ENCODE data around the gene ZNF219. TPM values are rescaled to one million over a fixed set of nuclear protein-coding genes. Genes with fewer than 3 reads are reported as not detected.

ZNF219 gene
- total and polyA plus RNA-seq, 2 donors: 11.2 to 21.9 TPM

- WGBS: under 1% methylated on average over 62 of the region's 62 CpGs
Observed at GRCh38 chr14:21103710-21104447, 5.4 kb upstream of the ZNF219 start.

GRCh38 chr14:21103411-21103709 is 4.9 kb upstream of the ZNF219 start:
- Histone ChIP-seq H3K27me3 (ENCODE audit: control insufficient read depth in 2 of 2, insufficient read depth in 1 of 2, low read length in 1 of 2) (no peaks in the 10 kb centered on the region), H3K9me3 (ENCODE audit: control insufficient read depth in 2 of 2, insufficient read depth in 1 of 2, low read length in 1 of 2) (no peaks in the 10 kb centered on the region), H3K36me3 (ENCODE audit: control insufficient read depth in 2 of 2, insufficient read depth in 2 of 2, low read length in 1 of 2) (no peaks in the 10 kb centered on the region), H3K4me3 (ENCODE audit: low read length in 2 of 2) (peak overlapping the region; percentile 53 to 77), H3K4me1 (ENCODE audit: control insufficient read depth in 2 of 2, insufficient read depth in 2 of 2, low read length in 2 of 2) (peaks cover 18 to 56% of the 10 kb centered on the region in 2 donors), H3K27ac (ENCODE audit: low read depth in 1 of 2, low read length in 1 of 2) (peak overlapping the region; percentile 95 to 96)
- no peak for DNase-seq (ENCODE audit: low read depth in 6 of 9, low spot score in 9 of 9)
- WGBS: under 1% methylated on average over 9 of the region's 9 CpGs

More at GRCh38 chr14:21103710-21104447, 5.4 kb upstream of the ZNF219 start:
- H3K27ac ChIP-seq (ENCODE audit: low read depth in 1 of 2, low read length in 1 of 2): peak overlapping the region; percentile 95 to 96
- H3K9me3 ChIP-seq (ENCODE audit: control insufficient read depth in 2 of 2, insufficient read depth in 1 of 2, low read length in 1 of 2): no peaks in the 10 kb centered on the region
- no peaks in the 10 kb centered on the region for H3K36me3 ChIP-seq (ENCODE audit: control insufficient read depth in 2 of 2, insufficient read depth in 2 of 2, low read length in 1 of 2)
- peaks cover 17 to 52% of the 10 kb centered on the region in 2 donors for H3K4me1 ChIP-seq (ENCODE audit: control insufficient read depth in 2 of 2, insufficient read depth in 2 of 2, low read length in 2 of 2)
- DNase-seq (ENCODE audit: low read depth in 6 of 9, low spot score in 9 of 9): peak in 8 of 9 donors; percentile 87 to 98 (median 92)
- H3K4me3 ChIP-seq (ENCODE audit: low read length in 2 of 2): peak overlapping the region; percentile 53 to 77
- H3K27me3 ChIP-seq (ENCODE audit: control insufficient read depth in 2 of 2, insufficient read depth in 1 of 2, low read length in 1 of 2): no peaks in the 10 kb centered on the region

DNA sequence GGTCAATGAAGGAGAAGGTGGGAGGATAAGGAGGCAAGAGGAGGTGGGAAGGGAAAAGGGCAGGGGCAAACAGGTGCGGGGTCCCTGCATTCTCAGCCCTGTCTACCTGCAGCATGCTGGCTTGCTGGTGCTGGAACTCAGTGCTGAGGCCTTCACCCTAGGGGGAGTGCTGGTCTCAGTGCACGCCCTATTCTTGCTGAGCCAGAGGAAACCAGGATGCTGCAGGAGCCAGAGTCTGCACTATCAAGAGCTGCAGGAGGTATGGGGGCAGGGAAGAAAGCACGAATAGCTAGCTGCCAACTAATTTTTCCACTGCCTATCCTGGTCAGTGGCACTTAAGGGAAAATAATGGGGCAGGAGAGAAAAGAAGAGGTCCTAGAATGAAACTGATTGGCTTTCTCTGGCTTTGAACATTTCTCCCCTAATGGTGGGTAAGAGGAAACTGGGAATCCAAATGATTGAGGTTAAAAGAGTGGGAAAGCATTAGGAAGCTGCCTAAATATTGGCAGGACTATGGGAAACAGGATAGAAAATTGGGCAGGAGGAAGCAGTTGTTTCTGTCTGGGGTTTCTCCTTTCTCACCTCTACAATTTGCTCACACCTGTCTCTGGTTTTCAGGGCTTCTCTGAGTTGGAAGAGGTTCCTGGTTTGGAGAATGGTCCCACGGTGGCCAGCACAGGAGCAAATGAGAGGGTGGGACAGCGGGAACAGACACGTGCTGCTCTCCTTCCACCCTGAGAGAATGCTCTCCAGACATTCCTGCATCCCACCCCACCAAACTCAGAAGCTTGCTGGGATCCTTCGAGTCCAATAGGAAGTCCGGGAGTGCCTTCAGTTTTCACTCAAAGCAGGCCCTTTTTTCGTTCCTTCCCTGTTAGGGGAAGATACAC is 4.3 kb upstream of the ZNF219 start:
- peaks cover 18 to 56% of the 10 kb centered on the region in 2 donors for H3K4me1 ChIP-seq (ENCODE audit: control insufficient read depth in 2 of 2, insufficient read depth in 2 of 2, low read length in 2 of 2)

GRCh38 chr14:21101802-21102413 is 3.5 kb upstream of the ZNF219 start:
- Histone ChIP-seq H3K4me1 (ENCODE audit: control insufficient read depth in 2 of 2, insufficient read depth in 2 of 2, low read length in 2 of 2) (peaks cover 23 to 58% of the 10 kb centered on the region in 2 donors), H3K27me3 (ENCODE audit: control insufficient read depth in 2 of 2, insufficient read depth in 1 of 2, low read length in 1 of 2) (no peaks in the 10 kb centered on the region), H3K27ac (ENCODE audit: low read depth in 1 of 2, low read length in 1 of 2) (peak overlapping the region in 1 of 2 donors; percentile 95), H3K36me3 (ENCODE audit: control insufficient read depth in 2 of 2, insufficient read depth in 2 of 2, low read length in 1 of 2) (no peaks in the 10 kb centered on the region), H3K9me3 (ENCODE audit: control insufficient read depth in 2 of 2, insufficient read depth in 1 of 2, low read length in 1 of 2) (no peaks in the 10 kb centered on the region), H3K4me3 (ENCODE audit: low read length in 2 of 2) (no peak overlapping the region)
- WGBS: 95% methylated on average over 8 of the region's 8 CpGs
- no peak for DNase-seq (ENCODE audit: low read depth in 6 of 9, low spot score in 9 of 9)

More for the DNA sequence above, 4.3 kb upstream of the ZNF219 start:
- 27% methylated on average over 9 of the region's 9 CpGs for WGBS
- DNase-seq (ENCODE audit: low read depth in 6 of 9, low spot score in 9 of 9): peak in 2 of 9 donors; percentile 34 to 48
- no peaks in the 10 kb centered on the region for H3K9me3 ChIP-seq (ENCODE audit: control insufficient read depth in 2 of 2, insufficient read depth in 1 of 2, low read length in 1 of 2)
- no peaks in the 10 kb centered on the region for H3K36me3 ChIP-seq (ENCODE audit: control insufficient read depth in 2 of 2, insufficient read depth in 2 of 2, low read length in 1 of 2)
- H3K27me3 ChIP-seq (ENCODE audit: control insufficient read depth in 2 of 2, insufficient read depth in 1 of 2, low read length in 1 of 2): no peaks in the 10 kb centered on the region
- peak overlapping the region; percentile 46 to 95 for H3K27ac ChIP-seq (ENCODE audit: low read depth in 1 of 2, low read length in 1 of 2)
- peak overlapping the region; percentile 53 to 77 for H3K4me3 ChIP-seq (ENCODE audit: low read length in 2 of 2)

DNA sequence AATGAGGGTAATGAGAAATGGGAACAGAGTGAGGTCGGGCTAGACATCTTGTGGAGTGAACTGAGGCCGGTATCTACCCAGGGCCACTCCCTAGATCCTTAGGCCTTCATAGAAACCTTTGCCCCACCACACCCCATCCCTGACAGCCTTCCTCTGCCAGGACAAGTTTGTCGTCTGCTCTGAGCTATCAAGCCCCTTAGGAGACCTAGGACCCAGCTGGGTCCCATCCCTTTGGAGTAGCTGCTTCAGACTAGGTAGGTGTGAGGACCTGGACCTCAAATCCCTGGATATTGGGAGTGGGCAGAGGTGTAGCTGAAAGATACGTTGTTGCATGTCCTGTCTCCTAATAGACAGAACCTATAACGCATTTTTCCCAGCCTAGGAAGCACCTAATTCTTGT is 2.5 kb upstream of the ZNF219 start, which contains the start of gene TMEM253:
Gene TMEM253 (plus strand): TSS at position 136 of the 400 bp plus-strand sequence. CDS start 278 bp downstream, outside the sequence.
- Histone ChIP-seq H3K36me3 (ENCODE audit: control insufficient read depth in 2 of 2, insufficient read depth in 2 of 2, low read length in 1 of 2) (no peaks in the 10 kb centered on the region), H3K27me3 (ENCODE audit: control insufficient read depth in 2 of 2, insufficient read depth in 1 of 2, low read length in 1 of 2) (no peaks in the 10 kb centered on the region), H3K4me1 (ENCODE audit: control insufficient read depth in 2 of 2, insufficient read depth in 2 of 2, low read length in 2 of 2) (peaks cover 33 to 61% of the 10 kb centered on the region in 2 donors), H3K27ac (ENCODE audit: low read depth in 1 of 2, low read length in 1 of 2) (peak within 1 kb of the TSS in 1 of 2 donors; percentile 15), H3K4me3 (ENCODE audit: low read length in 2 of 2) (no peak within 1 kb of the TSS), H3K9me3 (ENCODE audit: control insufficient read depth in 2 of 2, insufficient read depth in 1 of 2, low read length in 1 of 2) (no peaks in the 10 kb centered on the region)
- 98% methylated on average over 5 of the region's 5 CpGs for WGBS
- DNase-seq (ENCODE audit: low read depth in 6 of 9, low spot score in 9 of 9): no peak

GRCh38 chr14:21099596-21099985 is 1.1 kb upstream of the ZNF219 start:
- DNase-seq (ENCODE audit: low read depth in 6 of 9, low spot score in 9 of 9): no peak
- Histone ChIP-seq H3K4me3 (ENCODE audit: low read length in 2 of 2) (no peak overlapping the region), H3K27me3 (ENCODE audit: control insufficient read depth in 2 of 2, insufficient read depth in 1 of 2, low read length in 1 of 2) (no peaks in the 10 kb centered on the region), H3K9me3 (ENCODE audit: control insufficient read depth in 2 of 2, insufficient read depth in 1 of 2, low read length in 1 of 2) (no peaks in the 10 kb centered on the region), H3K4me1 (ENCODE audit: control insufficient read depth in 2 of 2, insufficient read depth in 2 of 2, low read length in 2 of 2) (peaks cover 30 to 63% of the 10 kb centered on the region in 2 donors), H3K27ac (ENCODE audit: low read depth in 1 of 2, low read length in 1 of 2) (peak overlapping the region in 1 of 2 donors; percentile 41), H3K36me3 (ENCODE audit: control insufficient read depth in 2 of 2, insufficient read depth in 2 of 2, low read length in 1 of 2) (no peaks in the 10 kb centered on the region)
- 95% methylated on average over 5 of the region's 5 CpGs for WGBS

DNA sequence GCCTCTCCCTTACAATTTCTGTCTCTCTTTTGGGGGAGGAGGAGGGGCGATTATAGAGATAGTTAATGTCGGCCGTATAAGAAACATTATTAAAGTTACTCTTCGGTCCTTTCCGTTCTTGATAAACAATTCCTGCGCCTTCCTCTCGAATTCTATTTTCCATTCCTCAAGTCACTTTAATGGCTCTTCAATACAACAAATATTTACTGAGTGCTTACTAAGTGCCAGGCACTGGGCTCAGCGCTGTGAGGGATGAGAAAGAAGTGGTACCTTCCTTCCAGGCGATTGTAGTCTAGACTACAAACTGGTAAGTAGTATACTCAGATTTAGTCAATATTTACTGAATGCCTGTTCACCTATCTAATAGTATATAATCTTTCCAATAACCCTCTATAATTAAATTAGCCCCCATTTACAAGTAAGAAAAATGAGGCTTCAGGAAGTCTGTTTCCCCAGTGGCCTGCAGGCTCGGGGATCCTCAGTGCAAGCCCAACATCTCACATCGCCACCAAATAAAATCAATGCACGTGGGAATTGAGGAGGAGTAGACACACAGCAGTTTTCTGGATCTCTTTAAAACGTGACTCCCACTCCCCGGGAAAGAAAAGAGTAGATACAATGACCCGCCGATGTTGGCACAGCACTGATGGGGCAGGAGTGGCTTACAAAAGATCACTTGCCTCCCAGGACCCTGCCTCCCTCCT is 589 bp upstream of the ZNF219 start:
- H3K27ac ChIP-seq (ENCODE audit: low read depth in 1 of 2, low read length in 1 of 2): peak overlapping the region; percentile 31 to 84
- H3K27me3 ChIP-seq (ENCODE audit: control insufficient read depth in 2 of 2, insufficient read depth in 1 of 2, low read length in 1 of 2): no peaks in the 10 kb centered on the region
- peaks cover 33 to 65% of the 10 kb centered on the region in 2 donors for H3K4me1 ChIP-seq (ENCODE audit: control insufficient read depth in 2 of 2, insufficient read depth in 2 of 2, low read length in 2 of 2)
- WGBS: 29% methylated on average over 16 of the region's 16 CpGs
- H3K4me3 ChIP-seq (ENCODE audit: low read length in 2 of 2): peak overlapping the region; percentile 62 to 67
- no peaks in the 10 kb centered on the region for H3K36me3 ChIP-seq (ENCODE audit: control insufficient read depth in 2 of 2, insufficient read depth in 2 of 2, low read length in 1 of 2)
- no peak for DNase-seq (ENCODE audit: low read depth in 6 of 9, low spot score in 9 of 9)
- H3K9me3 ChIP-seq (ENCODE audit: control insufficient read depth in 2 of 2, insufficient read depth in 1 of 2, low read length in 1 of 2): no peaks in the 10 kb centered on the region

DNA sequence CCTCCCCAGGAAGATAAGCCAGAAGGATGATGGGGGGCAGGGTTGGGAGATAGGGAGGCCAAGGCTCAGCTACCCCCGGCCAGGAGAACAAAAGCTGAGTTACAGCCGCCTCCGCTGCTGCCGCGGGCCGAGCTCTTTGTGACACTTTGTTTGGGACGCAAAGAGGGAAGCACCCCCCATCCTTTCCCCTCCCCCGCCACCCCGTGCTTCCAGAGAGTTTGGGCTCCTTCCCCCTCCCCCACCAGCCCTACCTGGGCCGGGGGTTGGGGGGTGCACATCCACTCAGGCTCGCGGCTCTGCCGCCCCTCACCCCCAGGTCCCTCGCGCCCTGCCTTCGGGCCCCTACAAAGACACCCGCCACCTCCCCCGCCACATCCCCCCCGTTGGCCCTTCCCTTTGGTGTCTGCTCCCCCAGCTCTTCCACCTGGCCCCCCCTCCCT is 799 bp downstream of the ZNF219 start:
- peaks cover 27 to 70% of the 10 kb centered on the region in 2 donors for H3K4me1 ChIP-seq (ENCODE audit: control insufficient read depth in 2 of 2, insufficient read depth in 2 of 2, low read length in 2 of 2)
- H3K27ac ChIP-seq (ENCODE audit: low read depth in 1 of 2, low read length in 1 of 2): peak overlapping the region; percentile 81 to 97
- peak in 3 of 9 donors; percentile 48 to 62 (median 52) for DNase-seq (ENCODE audit: low read depth in 6 of 9, low spot score in 9 of 9)

More for the DNA sequence above, 799 bp downstream of the ZNF219 start:
- Histone ChIP-seq H3K36me3 (ENCODE audit: control insufficient read depth in 2 of 2, insufficient read depth in 2 of 2, low read length in 1 of 2) (peaks cover 3 to 7% of the 10 kb centered on the region in 2 donors), H3K27me3 (ENCODE audit: control insufficient read depth in 2 of 2, insufficient read depth in 1 of 2, low read length in 1 of 2) (no peaks in the 10 kb centered on the region), H3K4me3 (ENCODE audit: low read length in 2 of 2) (peak overlapping the region; percentile 67 to 75), H3K9me3 (ENCODE audit: control insufficient read depth in 2 of 2, insufficient read depth in 1 of 2, low read length in 1 of 2) (peaks cover 0 to 5% of the 10 kb centered on the region in 2 donors)
- 2% methylated on average over 19 of the region's 19 CpGs for WGBS

All from thymus (tissue), 11 donors.